ENCODE measurements around the gene SPDYE4. TPM values are rescaled to one million over a fixed set of nuclear protein-coding genes. Genes with fewer than 3 reads are reported as not detected.

SPDYE4 gene
- polyA plus RNA-seq, 1 of the 3 experiments (the other 2 are of a cell fraction) = not detected

DNA sequence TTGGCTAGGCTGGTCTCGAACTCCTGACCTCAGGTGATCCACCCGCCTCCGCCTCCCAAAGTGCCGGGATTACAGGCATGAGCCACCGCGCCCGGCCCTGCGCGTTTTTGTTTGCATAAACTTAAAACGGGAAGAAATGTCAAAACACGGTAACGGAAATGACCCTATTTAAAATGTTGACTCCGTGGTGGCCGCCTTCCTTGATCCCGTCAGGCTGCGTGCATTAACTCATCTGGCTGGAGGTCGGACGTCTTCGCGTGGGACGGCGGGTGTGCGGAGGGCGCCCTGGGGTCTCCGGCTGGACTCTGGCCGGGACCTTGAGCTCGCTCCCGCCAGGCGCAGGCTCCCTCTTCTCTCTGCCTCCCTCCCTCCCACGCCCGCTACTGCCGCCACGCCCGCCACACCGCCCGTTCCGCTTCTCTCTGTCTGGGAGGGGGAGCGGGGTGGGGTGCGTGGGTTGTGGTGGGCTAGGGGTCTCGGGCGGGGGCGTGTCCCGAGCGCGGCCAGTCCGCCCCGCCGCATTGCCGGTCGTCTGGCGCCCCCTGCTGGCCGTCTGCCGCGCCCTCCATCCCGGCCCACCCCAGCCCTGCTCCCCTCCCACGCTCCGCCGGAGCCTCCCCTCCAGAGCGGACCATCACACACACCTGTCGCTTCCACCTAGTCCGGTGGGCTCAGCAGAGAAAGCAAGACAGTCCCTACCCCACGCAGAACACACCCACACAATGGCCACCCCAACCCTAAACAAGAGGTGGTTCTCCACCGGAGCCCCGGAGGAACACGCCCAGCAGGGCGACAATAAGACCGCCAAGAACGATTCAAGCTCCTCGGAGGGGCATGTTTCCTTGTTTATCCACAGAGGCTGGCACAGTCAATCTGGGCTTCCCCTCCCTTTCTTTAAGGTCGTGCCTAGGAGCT is 12.5 kb downstream of the SPDYE4 start:
- Histone ChIP-seq H3K9me2 (no peaks in the 10 kb centered on the region), H3K4me2 (peak overlapping the region; percentile 86), H3K27ac (ENCODE audit: low read depth in 2 of 2, low read length in 1 of 2) (no peak overlapping the region), H3F3A (replicated peaks; ENCODE audit: insufficient read depth) (no peaks in the 10 kb centered on the region), H3K4me3 (ENCODE audit: low read depth in 2 of 2, low read length in 1 of 2) (peak overlapping the region; percentile 52 to 70), H3K27me3 (ENCODE audit: insufficient read depth) (peaks cover 6% of the 10 kb centered on the region; the same call in 1 of the 2 replicates), H2AFZ (ENCODE audit: low read depth) (peak overlapping the region; percentile 81; the same call in 1 of the 2 replicates), H3K79me2 (ENCODE audit: insufficient read depth) (no peaks in the 10 kb centered on the region), H4K20me1 (ENCODE audit: insufficient read depth) (no peaks in the 10 kb centered on the region), H3K4me1 (ENCODE audit: control insufficient read depth in 1 of 2, insufficient read depth in 2 of 2, low read depth in 1 of 2, low read length in 1 of 2) (peaks cover 0 to 6% of the 10 kb centered on the region in 2 experiments; a peak in 1 of 4 replicates), H3K9me3 (no peaks in the 10 kb centered on the region), H3K36me3 (replicated peaks in 1 of 2; ENCODE audit: control insufficient read depth in 1 of 2, insufficient read depth in 2 of 2, low read length in 1 of 2) (no peaks in the 10 kb centered on the region), H3K9ac (no peak overlapping the region)
- no peak for TF ChIP-seq YY1 (IDR thresholded peaks at IDR 0.05; ENCODE audit: low read depth)
- TF ChIP-seq, protein P1, sequence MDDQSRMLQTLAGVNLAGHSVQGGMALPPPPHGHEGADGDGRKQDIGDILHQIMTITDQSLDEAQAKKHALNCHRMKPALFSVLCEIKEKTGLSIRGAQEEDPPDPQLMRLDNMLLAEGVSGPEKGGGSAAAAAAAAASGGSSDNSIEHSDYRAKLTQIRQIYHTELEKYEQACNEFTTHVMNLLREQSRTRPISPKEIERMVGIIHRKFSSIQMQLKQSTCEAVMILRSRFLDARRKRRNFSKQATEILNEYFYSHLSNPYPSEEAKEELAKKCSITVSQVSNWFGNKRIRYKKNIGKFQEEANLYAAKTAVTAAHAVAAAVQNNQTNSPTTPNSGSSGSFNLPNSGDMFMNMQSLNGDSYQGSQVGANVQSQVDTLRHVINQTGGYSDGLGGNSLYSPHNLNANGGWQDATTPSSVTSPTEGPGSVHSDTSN (IDR thresholded peaks at IDR 0.05) = no peak
- TF ChIP-seq MXI1 (IDR thresholded peaks at IDR 0.05; ENCODE audit: low read depth, low read length) = peak; percentile 24; the same call in 1 of the 2 replicates
- peak; percentile 76 for TF ChIP-seq SMC3 (IDR thresholded peaks at IDR 0.05; ENCODE audit: low read depth, low read length)
- TF ChIP-seq, protein P2, sequence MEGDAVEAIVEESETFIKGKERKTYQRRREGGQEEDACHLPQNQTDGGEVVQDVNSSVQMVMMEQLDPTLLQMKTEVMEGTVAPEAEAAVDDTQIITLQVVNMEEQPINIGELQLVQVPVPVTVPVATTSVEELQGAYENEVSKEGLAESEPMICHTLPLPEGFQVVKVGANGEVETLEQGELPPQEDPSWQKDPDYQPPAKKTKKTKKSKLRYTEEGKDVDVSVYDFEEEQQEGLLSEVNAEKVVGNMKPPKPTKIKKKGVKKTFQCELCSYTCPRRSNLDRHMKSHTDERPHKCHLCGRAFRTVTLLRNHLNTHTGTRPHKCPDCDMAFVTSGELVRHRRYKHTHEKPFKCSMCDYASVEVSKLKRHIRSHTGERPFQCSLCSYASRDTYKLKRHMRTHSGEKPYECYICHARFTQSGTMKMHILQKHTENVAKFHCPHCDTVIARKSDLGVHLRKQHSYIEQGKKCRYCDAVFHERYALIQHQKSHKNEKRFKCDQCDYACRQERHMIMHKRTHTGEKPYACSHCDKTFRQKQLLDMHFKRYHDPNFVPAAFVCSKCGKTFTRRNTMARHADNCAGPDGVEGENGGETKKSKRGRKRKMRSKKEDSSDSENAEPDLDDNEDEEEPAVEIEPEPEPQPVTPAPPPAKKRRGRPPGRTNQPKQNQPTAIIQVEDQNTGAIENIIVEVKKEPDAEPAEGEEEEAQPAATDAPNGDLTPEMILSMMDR (IDR thresholded peaks at IDR 0.05) = peak; percentile 71
- TF ChIP-seq CHD2 (IDR thresholded peaks at IDR 0.05; ENCODE audit: low read length, partially characterized antibody) = no peak
- TF ChIP-seq RAD21 (IDR thresholded peaks at IDR 0.05; ENCODE audit: low read length) = peak; percentile 82
- CTCF ChIA-PET = interaction anchor here (0.5 to 4.6 kb wide), 95 partner anchors 9 to 686 kb away, joined by 3 to 82 read pairs (median 4); partner anchors contain the start of genes KRABD2, MYH10, NDEL1 and RNF222
- WGBS (ENCODE audit: low lambda C conversion rate) = 16% methylated on average over 38 of the region's 70 CpGs
- peak; percentile 97 for DNase-seq
- POLR2A ChIA-PET = interaction anchor here (1.2 kb wide), 1 partner anchor 336 kb away, joined by 3 read pairs; no protein-coding TSS in a partner anchor

DNA sequence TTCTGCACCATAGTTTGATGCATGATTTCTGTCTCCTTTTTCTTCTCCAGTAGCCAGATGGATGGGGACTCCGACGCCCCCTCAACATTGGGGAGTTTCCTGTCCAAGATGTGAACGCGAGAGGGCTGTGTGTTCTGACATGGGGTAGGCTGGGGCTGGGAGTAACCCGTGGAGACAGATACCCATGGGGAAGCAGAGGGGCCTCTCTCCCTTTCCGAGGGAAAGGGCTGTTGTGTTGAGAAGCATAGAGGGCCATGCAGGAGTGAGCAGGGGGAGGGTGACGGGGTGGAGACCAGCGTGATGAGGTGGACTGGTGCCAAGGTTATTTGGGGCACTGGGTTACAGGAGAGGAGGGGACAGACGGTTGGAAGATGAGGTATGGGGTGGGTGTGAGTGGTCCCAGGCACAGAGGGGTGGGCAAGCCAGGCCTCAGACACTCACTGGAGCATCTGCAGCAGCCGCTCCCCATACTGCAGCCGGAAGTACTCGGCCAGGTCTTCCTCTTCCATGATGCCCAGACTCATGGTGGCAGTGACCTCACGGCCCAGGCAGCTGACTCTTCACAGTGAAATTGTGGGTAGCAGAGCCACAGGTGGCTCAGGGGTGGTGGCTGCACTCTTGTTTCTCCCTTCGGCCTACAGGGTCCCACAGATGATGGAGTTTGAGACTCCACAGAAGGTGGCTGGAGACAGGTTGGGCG is 14.1 kb downstream of the SPDYE4 start:
- H3K4me2 ChIP-seq = no peak overlapping the region
- no peak overlapping the region for H2AFZ ChIP-seq (ENCODE audit: low read depth)
- H4K20me1 ChIP-seq (ENCODE audit: insufficient read depth) = no peaks in the 10 kb centered on the region
- no peaks in the 10 kb centered on the region for H3K36me3 ChIP-seq (replicated peaks in 1 of 2; ENCODE audit: control insufficient read depth in 1 of 2, insufficient read depth in 2 of 2, low read length in 1 of 2)
- ChIA-PET CTCF (interaction anchor here (1.0 to 4.6 kb wide), 2 partner anchors 334 to 360 kb away, joined by 3 to 82 read pairs; no protein-coding TSS in a partner anchor), POLR2A (no interaction called here)
- H3K9me3 ChIP-seq = no peaks in the 10 kb centered on the region
- no peak for DNase-seq
- no peak overlapping the region for H3K4me3 ChIP-seq (ENCODE audit: low read depth in 2 of 2, low read length in 1 of 2)
- H3F3A ChIP-seq (replicated peaks; ENCODE audit: insufficient read depth) = no peaks in the 10 kb centered on the region
- no peak overlapping the region for H3K27ac ChIP-seq (ENCODE audit: low read depth in 2 of 2, low read length in 1 of 2)
- H3K79me2 ChIP-seq (ENCODE audit: insufficient read depth) = no peaks in the 10 kb centered on the region
- no peaks in the 10 kb centered on the region; the same call in 1 of the 2 replicates for H3K27me3 ChIP-seq (ENCODE audit: insufficient read depth)
- H3K4me1 ChIP-seq (ENCODE audit: control insufficient read depth in 1 of 2, insufficient read depth in 2 of 2, low read depth in 1 of 2, low read length in 1 of 2) = peaks cover 0 to 6% of the 10 kb centered on the region in 2 experiments; a peak in 1 of 4 replicates
- 75% methylated on average over 12 of the region's 15 CpGs for WGBS (ENCODE audit: low lambda C conversion rate)
- no peak overlapping the region for H3K9ac ChIP-seq
- no peaks in the 10 kb centered on the region for H3K9me2 ChIP-seq
- TF ChIP-seq FOSL2 (IDR thresholded peaks at IDR 0.05; ENCODE audit: borderline replicate concordance, low read depth) = no peak
- no peak for TF ChIP-seq ELF1 (IDR thresholded peaks at IDR 0.05)
- TF ChIP-seq SMC3 (IDR thresholded peaks at IDR 0.05; ENCODE audit: low read depth, low read length) = no peak
- TF ChIP-seq, protein P2 (IDR thresholded peaks at IDR 0.05) = no peak
- TF ChIP-seq, protein P3, sequence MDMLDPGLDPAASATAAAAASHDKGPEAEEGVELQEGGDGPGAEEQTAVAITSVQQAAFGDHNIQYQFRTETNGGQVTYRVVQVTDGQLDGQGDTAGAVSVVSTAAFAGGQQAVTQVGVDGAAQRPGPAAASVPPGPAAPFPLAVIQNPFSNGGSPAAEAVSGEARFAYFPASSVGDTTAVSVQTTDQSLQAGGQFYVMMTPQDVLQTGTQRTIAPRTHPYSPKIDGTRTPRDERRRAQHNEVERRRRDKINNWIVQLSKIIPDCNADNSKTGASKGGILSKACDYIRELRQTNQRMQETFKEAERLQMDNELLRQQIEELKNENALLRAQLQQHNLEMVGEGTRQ (IDR thresholded peaks at IDR 0.05; ENCODE audit: borderline replicate concordance, low read depth, low read length) = no peak
- TF ChIP-seq RAD21 (IDR thresholded peaks at IDR 0.05; ENCODE audit: low read length) = no peak
- TF ChIP-seq TCF12 (IDR thresholded peaks at IDR 0.05) = no peak
- no peak for TF ChIP-seq RCOR1 (IDR thresholded peaks at IDR 0.05; ENCODE audit: low read length)
- TF ChIP-seq, protein P1 (IDR thresholded peaks at IDR 0.05) = no peak
- TF ChIP-seq MXI1 (IDR thresholded peaks at IDR 0.05; ENCODE audit: low read depth, low read length) = no peak
- TF ChIP-seq EP300 (IDR thresholded peaks at IDR 0.05; ENCODE audit: borderline replicate concordance in 1 of 2, low read depth in 1 of 2, low read length in 1 of 2) = no peak
